Stimulated activated CD8-positive, alpha-beta memory T cell treated with anti-CD3 and anti-CD28 coated beads, Interleukin-12 subunit alpha, Interleukin-12 subunit beta, amount 100 ng/mL, for 24 hours (primary cell): Measurements from ENCODE around the gene PCLO.
A peak's percentile ranks its signal among the peaks of the same experiment; 100 is the strongest.

Experiments used
- DNase-seq: peaks from one replicate; pipeline ENCODE4 v3.0.0-alpha.2; 2020; ENCODE audit errors: extremely low read depth

The PCLO gene

DNA sequence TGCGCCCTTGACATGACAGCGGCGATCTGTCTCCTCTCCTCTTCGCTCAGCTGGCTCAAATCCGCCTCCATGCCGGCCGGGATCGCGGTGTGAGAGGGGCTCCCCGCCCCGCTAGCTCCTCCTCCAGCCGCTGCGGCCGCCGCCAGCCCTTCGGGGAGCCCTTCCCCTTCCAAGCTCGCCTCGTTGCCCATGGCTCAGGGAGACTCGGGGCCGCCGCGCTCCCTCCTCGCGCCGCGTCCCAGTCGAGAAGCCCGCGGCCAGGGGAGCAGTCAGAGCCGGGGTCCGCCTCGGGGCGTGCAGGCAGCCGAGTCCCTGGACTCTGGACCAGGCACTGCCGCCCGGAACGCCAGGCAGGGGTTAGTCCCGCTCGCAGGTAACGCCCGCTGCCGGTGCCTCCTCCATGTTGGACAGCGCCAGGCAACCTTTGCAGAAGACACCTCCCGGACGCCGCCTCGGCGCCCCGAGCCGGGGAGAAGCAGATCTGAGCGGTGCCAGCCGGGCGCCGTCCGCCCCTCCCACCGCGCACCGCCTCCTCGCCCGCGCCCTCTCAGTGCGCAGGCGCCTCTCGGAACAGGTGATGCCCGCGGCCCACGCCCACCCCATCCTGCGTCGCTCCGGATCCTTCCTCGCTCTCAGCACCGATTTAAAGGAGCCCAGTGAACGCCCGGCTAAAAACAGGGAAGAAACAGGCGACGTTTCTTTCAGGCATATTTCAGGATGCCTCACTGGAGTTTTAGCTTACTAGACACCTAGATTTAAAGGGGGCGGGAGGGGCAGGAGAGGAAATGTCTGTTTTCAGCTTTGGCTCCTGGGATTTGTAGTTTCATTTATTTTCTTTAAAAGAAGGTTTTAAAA lies at the start of gene PCLO:
TSS of gene PCLO (minus strand) at position 483 of the 855 bp plus-strand sequence. CDS start at position 191, 292 bp downstream.
- DNase-seq: peak; percentile 9

DNA sequence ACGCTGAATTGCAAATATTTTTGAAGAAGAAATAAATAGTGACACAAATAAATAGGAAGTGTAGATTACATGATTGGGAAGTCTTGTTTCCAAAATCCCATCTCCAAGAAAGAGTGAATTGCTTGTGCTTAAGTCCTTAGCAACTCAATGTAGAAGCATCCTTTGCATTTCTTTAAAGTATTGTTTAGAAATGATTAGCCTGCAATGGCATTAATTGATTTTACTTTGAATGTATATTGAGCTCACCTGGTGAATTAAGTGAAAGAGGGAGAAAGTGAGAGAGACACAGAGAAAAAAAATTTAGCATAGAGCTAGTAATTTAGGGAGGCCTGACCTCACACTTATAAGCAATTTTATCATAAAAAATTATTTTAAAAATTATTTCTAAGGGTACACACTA lies 49.0 kb upstream of the PCLO start:
- no peak for DNase-seq

DNA sequence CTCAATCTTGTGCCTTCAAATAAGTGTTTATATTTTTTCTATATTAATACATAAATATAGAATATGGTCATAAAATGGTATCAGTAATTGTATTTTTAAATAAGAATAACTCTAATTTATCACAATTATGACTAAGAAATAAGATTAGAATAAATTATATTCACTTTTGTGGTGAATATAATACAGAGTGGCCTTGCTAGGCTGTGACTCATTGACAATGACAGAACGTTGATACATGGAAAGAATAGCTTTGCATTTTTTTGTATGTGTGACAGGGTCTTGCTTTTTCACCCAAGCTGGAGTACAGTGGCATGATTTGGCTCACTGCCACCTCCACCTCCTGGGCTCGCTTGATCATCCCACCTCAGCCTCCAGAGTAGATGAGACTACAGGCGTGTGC lies 47.8 kb upstream of the PCLO start:
- no peak for DNase-seq

- DNase-seq: no peak
These were observed 42.0 kb upstream of the PCLO start for GRCh38 chr7:83204715-83205114.

- no peak for DNase-seq
These were observed 38.7 kb upstream of the PCLO start for GRCh38 chr7:83201355-83201754.

DNA sequence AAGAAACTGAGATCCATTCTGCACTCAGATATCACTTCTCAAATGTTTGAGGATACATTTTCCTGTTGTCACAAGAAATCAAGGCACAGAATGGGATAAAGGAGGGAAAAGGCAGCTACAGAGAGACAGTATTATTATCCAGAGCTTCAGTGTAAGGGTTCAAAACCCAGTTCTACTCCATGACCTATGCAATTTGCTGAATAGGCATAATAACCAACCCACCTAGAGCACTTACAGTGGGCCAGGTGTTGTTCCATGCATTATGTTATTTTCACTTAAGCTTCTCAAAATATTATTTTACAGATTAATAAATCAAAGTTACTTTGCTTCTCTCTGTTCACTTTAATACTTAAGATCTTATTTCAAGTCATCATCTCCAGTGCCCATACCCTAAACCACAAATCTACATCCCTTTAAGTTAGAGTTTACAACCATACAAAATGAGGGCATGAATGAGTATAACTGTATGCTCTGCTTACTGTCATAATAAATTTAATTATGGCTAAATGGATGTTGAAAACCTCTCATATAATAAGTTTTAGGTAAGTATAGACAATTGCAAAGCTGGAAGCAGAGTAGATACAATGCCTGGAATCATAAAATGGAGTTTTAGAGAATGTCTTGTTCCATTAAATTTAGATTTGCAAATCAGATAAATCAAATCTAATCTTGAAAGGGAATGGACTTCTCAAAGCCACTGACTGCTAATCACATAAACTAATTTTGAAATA lies 28.1 kb upstream of the PCLO start:
- DNase-seq: no peak

- DNase-seq: no peak
These were observed 16.1 kb upstream of the PCLO start for GRCh38 chr7:83178796-83179195.

DNA sequence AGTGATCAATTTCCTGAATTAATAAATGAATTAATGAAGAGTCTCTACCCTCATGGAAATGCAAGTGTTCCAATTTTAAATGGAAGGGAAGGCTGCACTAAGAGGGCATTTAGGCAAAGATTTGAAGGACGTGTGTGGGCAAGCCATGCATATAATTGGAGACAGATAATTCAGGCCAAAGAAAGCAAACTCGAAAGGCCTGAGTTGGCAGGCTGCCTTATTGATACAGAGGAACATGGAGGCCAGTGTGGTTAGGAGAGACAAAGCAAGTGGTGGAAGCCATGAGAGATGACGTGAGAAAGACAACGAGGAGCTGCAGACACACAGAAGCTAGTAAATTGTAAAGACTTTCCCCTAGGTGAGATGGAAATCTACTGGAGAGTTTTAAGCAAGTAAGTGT lies 15.4 kb upstream of the PCLO start:
- no peak for DNase-seq

DNA sequence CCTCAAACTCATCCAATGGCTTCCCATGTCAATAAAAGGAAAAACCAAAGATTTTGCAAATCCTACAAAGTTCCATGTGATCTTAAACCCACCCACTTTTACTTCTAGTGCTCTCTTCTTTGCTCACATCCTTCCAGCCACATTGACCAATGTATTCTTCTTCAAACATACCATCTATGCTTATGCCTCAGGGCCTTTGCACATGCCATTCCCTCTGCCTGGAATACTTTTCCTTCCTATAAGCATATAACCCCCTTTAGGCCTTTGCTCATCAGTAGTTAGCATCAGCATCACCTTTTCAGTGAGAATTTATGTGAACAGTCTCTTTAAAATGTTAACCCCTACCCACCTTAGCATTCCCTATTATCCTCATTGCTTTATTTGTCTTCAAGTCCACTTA lies 11.0 kb upstream of the PCLO start:
- no peak for DNase-seq

DNA sequence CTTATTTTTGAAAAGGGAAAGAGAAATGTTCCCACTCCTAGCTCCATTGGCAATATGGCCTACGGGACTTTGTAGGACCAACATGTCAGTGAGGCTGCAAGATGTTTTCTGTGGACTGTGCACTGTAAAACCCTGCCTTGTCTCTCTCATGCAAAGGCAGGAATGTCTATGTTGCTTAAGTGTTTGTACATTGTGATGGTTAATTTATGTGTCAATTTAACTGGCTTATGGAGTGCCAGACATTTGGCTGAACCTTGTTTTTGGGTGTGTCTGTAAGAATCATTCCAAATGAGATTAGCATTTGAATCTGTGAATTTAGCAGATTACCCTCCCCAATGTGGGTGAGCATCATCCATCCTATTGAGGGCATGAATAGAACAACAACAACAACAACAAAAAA lies 4.1 kb upstream of the PCLO start:
- DNase-seq: no peak

GRCh38 chr7:83161899-83162401 lies 734 bp downstream of the PCLO start:
- no peak for DNase-seq

DNA sequence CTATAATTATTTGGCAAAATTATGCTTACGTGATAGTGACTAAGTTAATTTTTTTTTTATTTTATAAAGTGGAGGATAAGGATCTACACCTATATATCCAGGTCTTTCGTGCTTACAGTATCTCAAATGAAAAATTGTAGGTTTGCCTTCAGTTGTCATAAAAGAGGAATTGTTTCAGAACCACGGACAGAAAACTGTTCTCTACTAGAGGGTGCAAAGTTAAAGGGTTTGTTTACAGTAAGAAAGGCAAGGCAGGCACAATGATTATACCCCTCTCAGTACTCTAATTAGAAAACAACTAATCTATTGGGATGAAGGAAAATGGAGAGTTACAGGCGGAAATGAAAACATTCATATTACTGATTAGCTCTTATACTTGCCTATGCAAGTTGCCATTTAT lies 1.5 kb downstream of the PCLO start:
- no peak for DNase-seq

GRCh38 chr7:83159731-83160130 lies 3.0 kb downstream of the PCLO start:
- no peak for DNase-seq

- DNase-seq: no peak
These were observed 6.7 kb downstream of the PCLO start for GRCh38 chr7:83156006-83156405.

GRCh38 chr7:83155407-83155806 lies 7.3 kb downstream of the PCLO start:
- no peak for DNase-seq

DNA sequence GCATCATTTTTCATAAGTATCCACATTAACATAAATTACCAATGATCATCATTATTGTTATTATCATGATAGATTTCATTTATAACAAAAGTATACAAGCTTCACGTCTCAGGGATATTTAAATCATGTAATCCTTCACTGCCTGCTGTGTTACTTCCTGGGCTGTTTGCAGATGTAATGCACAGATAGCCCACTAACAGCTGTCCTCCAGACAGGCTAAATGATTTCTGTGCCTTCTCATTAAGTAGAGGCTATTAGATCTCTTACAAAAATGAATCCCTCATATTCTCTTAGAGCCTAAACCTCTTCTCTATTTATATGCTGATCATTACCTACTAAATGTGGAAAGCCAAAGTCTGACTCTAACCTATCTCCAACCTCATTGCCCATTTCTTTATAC lies 9.3 kb downstream of the PCLO start:
- DNase-seq: no peak

- DNase-seq: no peak
These were observed 12.4 kb downstream of the PCLO start for GRCh38 chr7:83150310-83150709.

- no peak for DNase-seq
These were observed 13.2 kb downstream of the PCLO start for GRCh38 chr7:83149466-83149865.

DNA sequence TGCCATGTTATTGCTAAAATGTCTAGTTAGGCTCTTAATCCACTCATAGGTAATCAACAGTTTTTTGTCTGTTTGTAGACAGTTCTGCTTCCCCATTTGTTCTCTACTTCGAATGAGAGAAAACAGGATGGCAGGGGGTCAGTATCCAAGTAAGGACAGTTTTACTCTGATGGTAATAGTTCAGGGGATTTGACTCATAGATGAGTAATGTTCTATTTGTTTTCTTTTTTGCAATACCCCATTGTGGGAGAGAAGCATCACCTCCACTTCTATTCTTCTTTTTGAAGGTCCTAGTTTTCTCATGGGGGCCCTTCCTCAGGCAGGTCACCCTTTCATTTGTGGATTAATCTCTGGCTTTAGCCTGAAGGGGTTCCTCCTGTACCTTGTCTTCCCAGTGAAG lies 13.9 kb downstream of the PCLO start:
- DNase-seq: no peak

GRCh38 chr7:83143107-83143506 lies 19.6 kb downstream of the PCLO start:
- no peak for DNase-seq

DNA sequence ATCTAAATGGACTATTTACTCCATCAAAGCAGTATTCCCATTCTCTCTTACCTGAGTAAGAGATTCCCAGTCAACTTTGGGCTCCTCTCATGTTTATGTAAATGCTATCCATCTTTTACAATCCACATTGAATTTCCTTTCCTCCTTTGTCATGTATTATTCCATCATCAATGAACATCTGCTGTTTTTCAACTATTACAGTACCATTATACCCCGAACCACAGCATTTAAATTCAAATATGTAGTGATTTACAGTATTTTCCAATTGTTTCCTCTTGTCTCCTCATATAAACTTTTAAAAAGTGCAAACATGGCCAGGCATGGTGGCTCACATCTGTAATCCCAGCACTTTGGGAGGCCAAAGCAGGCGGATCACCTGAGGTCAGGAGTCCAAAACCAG lies 20.3 kb downstream of the PCLO start:
- DNase-seq: no peak

- DNase-seq: no peak
These were observed 20.8 kb downstream of the PCLO start for GRCh38 chr7:83141927-83142326.
